H1 (cell line): ENCODE results near the gene LARGE2. TPM values are rescaled to one million over a fixed set of nuclear protein-coding genes. Genes with fewer than 3 reads are reported as not detected.

Experiments used
- CTCF ChIA-PET: fragments of 300-600 bp; sonication (Branson Sonifier 250); formaldehyde crosslinking; loops from one replicate; lab custom pipeline; 2021; ENCODE audit not compliant: partially characterized antibody; lab: Charles Lee
- POLR2A ChIA-PET: fragments of 300-600 bp; sonication (Branson Sonifier 250); formaldehyde crosslinking; loops from one replicate; lab custom pipeline; 2021; ENCODE audit warnings: inconsistent platforms; ENCODE audit not compliant: partially characterized antibody; lab: Charles Lee
- DNase-seq, 2 experiments: peaks; one replicate each; pipeline versions ENCODE4 v3.0.0 to v3.0.0-alpha.2; 2010 to 2022; ENCODE audit warnings: low spot score in 2 of 2, low read depth in 1 of 2, mixed read lengths in 1 of 2
- FAIRE-seq: peaks from 2 replicates; lab custom pipeline; 2011; peaks lifted over from hg19 to GRCh38; lab: Jason Lieb, UNC
- H2AFZ ChIP-seq: 2 replicates; pipeline ENCODE4 v1.8.1; 2012; ENCODE audit warnings: low read length, inconsistent platforms
- H2AK5ac ChIP-seq: 2 replicates; pipeline ENCODE4 v1.6.1; 2013; ENCODE audit warnings: low read depth, low read length
- H2BK120ac ChIP-seq: replicated peaks from 2 replicates; pipeline ENCODE3; 2013; ENCODE audit warnings: low read depth, low read length, inconsistent platforms
- H2BK12ac ChIP-seq: 2 replicates; pipeline ENCODE4 v1.6.1; 2013; ENCODE audit warnings: low read depth, low read length
- H2BK15ac ChIP-seq: 2 replicates; pipeline ENCODE4 v1.6.1; 2013; ENCODE audit warnings: low read length
- H2BK20ac ChIP-seq: 2 replicates; pipeline ENCODE4 v1.6.1; 2013; ENCODE audit warnings: low read length
- H2BK5ac ChIP-seq: 2 replicates; pipeline ENCODE4 v1.6.1; 2013; ENCODE audit warnings: low read depth, low read length
- H3K14ac ChIP-seq: 2 replicates; pipeline ENCODE4 v1.6.1; 2013; ENCODE audit warnings: inconsistent platforms; ENCODE audit not compliant: insufficient read length
- H3K18ac ChIP-seq: 2 replicates; pipeline ENCODE4 v1.6.1; 2013; ENCODE audit warnings: low read length; ENCODE audit errors: extremely low read depth
- H3K23ac ChIP-seq: 2 replicates; pipeline ENCODE4 v1.6.1; 2013; ENCODE audit warnings: inconsistent platforms; ENCODE audit not compliant: insufficient read length
- H3K23me2 ChIP-seq: 2 replicates; pipeline ENCODE4 v1.6.1; 2013; ENCODE audit warnings: low read depth, low read length
- H3K27ac ChIP-seq: 2 replicates; pipeline ENCODE4 v1.6.1; 2011; ENCODE audit warnings: low read depth, low read length, inconsistent platforms
- H3K27me3 ChIP-seq, 4 experiments: replicated peaks in 1 of 4; 1 replicate in 1 of 4; 2 replicates in 3 of 4; pipeline versions ENCODE4 v1.6.1 to v1.8.1; 2011 to 2013; ENCODE audit warnings: low read length in 3 of 4, mild to moderate bottlenecking in 3 of 4, inconsistent platforms in 2 of 4, mixed read lengths in 2 of 4, moderate library complexity in 1 of 4; ENCODE audit not compliant: control insufficient read depth in 3 of 4, insufficient read depth in 3 of 4; ENCODE audit errors: extremely low read depth in 1 of 4
- H3K36me3 ChIP-seq, 4 experiments: 2 replicates each; pipeline versions ENCODE4 v1.6.1 to v1.8.1; 2011 to 2013; ENCODE audit warnings: mild to moderate bottlenecking in 4 of 4, low read length in 3 of 4, moderate library complexity in 2 of 4, control low read depth in 1 of 4, inconsistent platforms in 1 of 4; ENCODE audit not compliant: insufficient read depth in 4 of 4, control insufficient read depth in 2 of 4
- H3K4ac ChIP-seq: replicated peaks from 2 replicates; pipeline ENCODE3; 2013; ENCODE audit warnings: low read length, low read depth, mixed read lengths, inconsistent platforms; ENCODE audit not compliant: insufficient read length
- H3K4me1 ChIP-seq, 4 experiments: replicated peaks in 1 of 4; 1 replicate in 1 of 4; 2 replicates in 3 of 4; pipeline versions ENCODE4 v1.6.1 to v1.8.1; 2011 to 2013; ENCODE audit warnings: low read length in 3 of 4, inconsistent platforms in 2 of 4, mixed read lengths in 1 of 4; ENCODE audit not compliant: insufficient read depth in 4 of 4, control insufficient read depth in 3 of 4
- H3K4me2 ChIP-seq, 2 experiments: 2 replicates each; pipeline versions ENCODE4 v1.6.1 to v1.8.1; 2011 to 2013; ENCODE audit warnings: low read depth in 2 of 2, low read length in 2 of 2, control low read depth in 1 of 2, inconsistent platforms in 1 of 2, mild to moderate bottlenecking in 1 of 2; ENCODE audit not compliant: insufficient read depth in 1 of 2
- H3K4me3 ChIP-seq, 4 experiments: fragments of 200-600, 300-600 bp in 1 of 4; sonication (generic), shearing (Covaris generic), sonication (Bioruptor Twin) in 1 of 4; 2 replicates each; pipeline versions ENCODE4 v1.5.1 to v1.8.1; 2011 to 2016; ENCODE audit warnings: low read length in 4 of 4, low read depth in 3 of 4, control low read depth in 2 of 4, inconsistent platforms in 2 of 4, mild to moderate bottlenecking in 2 of 4, mixed read lengths in 1 of 4, moderate library complexity in 1 of 4; ENCODE audit not compliant: insufficient read depth in 2 of 4; ENCODE audit errors: extremely low read depth in 1 of 4
- H3K56ac ChIP-seq: replicated peaks from 2 replicates; pipeline ENCODE3; 2013; ENCODE audit warnings: low read depth, mild to moderate bottlenecking, mixed read lengths, low read length, inconsistent platforms; ENCODE audit not compliant: insufficient read length
- H3K79me1 ChIP-seq: 2 replicates; pipeline ENCODE4 v1.6.1; 2013; ENCODE audit warnings: low read depth, low read length, control low read depth
- H3K79me2 ChIP-seq, 2 experiments: 2 replicates each; pipeline versions ENCODE4 v1.6.1 to v1.8.1; 2012 to 2013; ENCODE audit warnings: low read length in 2 of 2, mild to moderate bottlenecking in 2 of 2, inconsistent platforms in 1 of 2; ENCODE audit not compliant: insufficient read depth in 2 of 2, control insufficient read depth in 1 of 2
- H3K9ac ChIP-seq, 4 experiments: replicated peaks in 1 of 4; 1 replicate in 1 of 4; 2 replicates in 3 of 4; pipeline versions ENCODE4 v1.6.1 to v1.8.1; 2011 to 2013; ENCODE audit warnings: low read depth in 3 of 4, low read length in 3 of 4, control low read depth in 2 of 4, mild to moderate bottlenecking in 2 of 4, moderate library complexity in 2 of 4, inconsistent platforms in 1 of 4; ENCODE audit errors: extremely low read depth in 1 of 4
- H3K9me3 ChIP-seq, 2 experiments: 2 replicates each; pipeline versions ENCODE4 v1.6.1 to v1.8.1; 2012 to 2013; ENCODE audit warnings: mild to moderate bottlenecking in 2 of 2, moderate library complexity in 2 of 2, control low read depth in 1 of 2, inconsistent platforms in 1 of 2, low read depth in 1 of 2, low read length in 1 of 2, mixed read lengths in 1 of 2; ENCODE audit not compliant: insufficient read depth in 2 of 2
- H4K20me1 ChIP-seq, 2 experiments: replicated peaks in 1 of 2; 2 replicates each; pipeline versions ENCODE3 to v1.8.1; 2011 to 2013; ENCODE audit warnings: inconsistent platforms in 2 of 2, low read length in 2 of 2, mild to moderate bottlenecking in 1 of 2; ENCODE audit not compliant: insufficient read depth in 2 of 2, control insufficient read depth in 1 of 2
- H4K5ac ChIP-seq: 2 replicates; pipeline ENCODE4 v1.6.1; 2013; ENCODE audit warnings: low read length, low read depth, mixed read lengths, inconsistent platforms; ENCODE audit not compliant: insufficient read length
- H4K8ac ChIP-seq: 2 replicates; pipeline ENCODE4 v1.8.0; 2013; ENCODE audit warnings: mild to moderate bottlenecking, moderate library complexity, low read length, inconsistent platforms; ENCODE audit not compliant: insufficient read depth; ENCODE audit errors: extremely low read depth
- H4K91ac ChIP-seq: replicated peaks from 2 replicates; pipeline ENCODE3; 2013; ENCODE audit warnings: low read length, mixed read lengths, inconsistent platforms; ENCODE audit not compliant: insufficient read length
- POLR2A ChIP-seq, 2 experiments: IDR thresholded peaks; 1 replicate in 1 of 2; 2 replicates in 1 of 2; pipeline ENCODE4 v1.6.1; 2011; ENCODE audit warnings: low read depth in 2 of 2, low read length in 2 of 2, mild to moderate bottlenecking in 2 of 2; ENCODE audit errors: control extremely low read depth in 1 of 2
- YY1 ChIP-seq: IDR thresholded peaks from 2 replicates; pipeline ENCODE4 v1.6.1; 2011; ENCODE audit warnings: low read depth, mild to moderate bottlenecking, low read length
- WGBS, 2 experiments: shearing (Covaris generic) in 1 of 2; methylation state at CpG; one replicate each; pipeline versions ENCODE4 v1.1.6 to v1.1.7; 2013 to 2015; ENCODE audit warnings: low lambda C conversion rate in 2 of 2, mixed read lengths in 2 of 2, inconsistent platforms in 1 of 2, low coverage in 1 of 2, missing lambda C conversion rate in 1 of 2; ENCODE audit not compliant: insufficient replicate concordance in 2 of 2, insufficient coverage in 1 of 2, insufficient read length in 1 of 2; ENCODE audit errors: extremely low coverage in 1 of 2, missing lambda C conversion rate in 1 of 2; 5-methylcytosine and 5-hydroxymethylcytosine counted together
- polyA plus RNA-seq, 7 experiments: library from polyadenylated mRNA; depleted of rRNA in 3 of 7; stranded (reverse) in 5 of 7; unstranded in 2 of 7; fragments of >200 nt in 5 of 7; fragments of 200-250 nt in 2 of 7; gene quantifications; 1 replicate in 5 of 7; 2 replicates in 1 of 7; 4 replicates in 1 of 7; pipeline versions ENCODE4 v1.2.1 to v1.2.3, GENCODE V29; 2011 to 2013; ENCODE audit warnings: missing spikeins in 2 of 7, mixed read lengths in 2 of 7
- total RNA-seq: library from RNA; stranded (reverse); fragmentation: NEBNext Ultra II Directional; extraction: Animal tissue kit (Norgen Biotek cat#: 25700); gene quantifications from 2 replicates; pipeline ENCODE4 v1.2.1, GENCODE V29; 2021

LARGE2 gene
- total and polyA plus RNA-seq, 2 of the 8 experiments (the other 6 are each of a cell fraction or from before 2014, with no cell fraction given) = 111 to 137 TPM

DNA sequence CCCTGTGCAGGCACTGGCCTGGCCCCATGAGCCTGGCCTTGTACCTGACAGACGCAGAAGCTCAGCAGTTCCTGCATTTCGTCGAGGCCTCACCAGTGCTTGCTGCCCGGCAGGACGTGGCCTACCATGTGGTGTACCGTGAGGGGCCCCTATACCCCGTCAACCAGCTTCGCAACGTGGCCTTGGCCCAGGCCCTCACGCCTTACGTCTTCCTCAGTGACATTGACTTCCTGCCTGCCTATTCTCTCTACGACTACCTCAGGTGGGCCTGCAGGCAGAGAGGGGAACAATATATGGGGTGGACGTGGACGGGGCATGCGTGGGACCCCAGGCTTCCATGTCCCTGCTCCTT lies 4.9 kb downstream of the LARGE2 start:
- no peak overlapping the region for H3K56ac ChIP-seq
- no peak overlapping the region for H2BK5ac ChIP-seq
- no peaks in the 10 kb centered on the region for H3K9me3 ChIP-seq
- H3K9ac ChIP-seq = no peak overlapping the region
- H2AK5ac ChIP-seq = no peak overlapping the region
- H3K4me1 ChIP-seq = peaks cover 0 to 6% (median 3%) of the 10 kb centered on the region in 4 experiments; a peak in 3 of 7 replicates
- no peak overlapping the region for H2BK12ac ChIP-seq
- FAIRE-seq (no peak), DNase-seq (no peak)
- no peak overlapping the region for H3K4me3 ChIP-seq
- no peak overlapping the region for H3K4me2 ChIP-seq
- CTCF ChIA-PET = interaction anchor here (0.9 to 4.0 kb wide), 5 partner anchors 38 to 138 kb away, joined by 3 to 26 read pairs (median 4); no protein-coding TSS in a partner anchor
- H2BK20ac ChIP-seq = no peak overlapping the region
- H3K36me3 ChIP-seq = peaks cover 5 to 35% (median 24%) of the 10 kb centered on the region in 4 experiments; a peak in 7 of 8 replicates
- H4K5ac ChIP-seq = no peak overlapping the region
- peaks cover 5% of the 10 kb centered on the region; the same call in 1 of the 2 replicates for H3K23me2 ChIP-seq
- no peaks in the 10 kb centered on the region for H3K27me3 ChIP-seq
- H2BK120ac ChIP-seq = no peak overlapping the region
- peaks cover 10 to 20% of the 10 kb centered on the region in 2 experiments for H4K20me1 ChIP-seq
- no peak overlapping the region for H4K8ac ChIP-seq
- no peak overlapping the region for H3K4ac ChIP-seq
- peaks cover 0 to 11% of the 10 kb centered on the region in 2 experiments; a peak in 1 of 4 replicates for H3K79me2 ChIP-seq
- WGBS, 2 experiments = 83% methylated on average over 15 of the region's 15 CpGs; no CpG with 5 or more reads in 1 of the 2 experiments
- no peak overlapping the region for H2AFZ ChIP-seq
- H3K79me1 ChIP-seq = peaks cover 15% of the 10 kb centered on the region
- POLR2A ChIA-PET = interaction anchor here (0.8 to 9.8 kb wide), 10 partner anchors 8 to 416 kb away, joined by 3 to 115 read pairs (median 4); partner anchors contain the start of gene PEX16
- H3K18ac ChIP-seq = no peak overlapping the region
- no peak overlapping the region for H3K27ac ChIP-seq
- H3K14ac ChIP-seq = no peak overlapping the region
- H4K91ac ChIP-seq = no peak overlapping the region
- 0 out of 3 replicates have a peak, but pooled peaks of 1 of the 2 experiments have one; percentile 37 for TF ChIP-seq POLR2A (IDR thresholded peaks at IDR 0.05; ENCODE audit: control extremely low read depth in 1 of 2, low read depth in 2 of 2, low read length in 2 of 2)
- TF ChIP-seq YY1 = no peak
- H3K23ac ChIP-seq = no peak overlapping the region
- no peak overlapping the region for H2BK15ac ChIP-seq
